Stomach (tissue), 9 donors: ENCODE data around the gene PARD3. TPM values are rescaled to one million over a fixed set of nuclear protein-coding genes. Genes with fewer than 3 reads are reported as not detected.

Experiments
- DNase-seq, 2 donors: peaks; one replicate each; pipeline versions ENCODE4 v3.0.0 to v3.0.0-alpha.2; 2013 to 2019
- H3K27ac ChIP-seq, 5 donors: fragments of 200-600 bp in 4 of 5; sonication (generic) in 4 of 5; one replicate each; pipeline ENCODE4 v1.5.1; 2013 to 2019; ENCODE audit warnings: mild to moderate bottlenecking in 1 of 5, moderate library complexity in 1 of 5
- H3K27me3 ChIP-seq, 3 donors: fragments of 200-600 bp; sonication (generic); one replicate each; pipeline ENCODE4 v1.5.1; 2017 to 2019; ENCODE audit warnings: mixed run types in 1 of 3
- H3K36me3 ChIP-seq, 4 donors: fragments of 200-600 bp; sonication (generic); 1 replicate in 3 of 4; 2 replicates in 1 of 4; pipeline ENCODE4 v1.5.1; 2016 to 2019
- H3K4me1 ChIP-seq, 4 donors: fragments of 200-600 bp; sonication (generic); one replicate each; pipeline ENCODE4 v1.5.1; 2016 to 2019
- H3K4me3 ChIP-seq, 4 donors: fragments of 200-600 bp; sonication (generic) in 3 of 4; one replicate each; pipeline ENCODE4 v1.5.1; 2016 to 2019; ENCODE audit warnings: mild to moderate bottlenecking in 1 of 4
- H3K9me3 ChIP-seq, 4 donors: fragments of 200-600 bp; sonication (generic); one replicate each; pipeline ENCODE4 v1.5.1; 2016 to 2019
- CTCF ChIP-seq, 7 experiments: fragments of 450-650 bp in 4 of 7; fragments of 200-600 bp in 3 of 7; sonication (generic) in 3 of 7; IDR thresholded peaks; one replicate each; pipeline ENCODE4 v1.5.1; 2016 to 2019; ENCODE audit warnings: antibody characterized with exemption in 7 of 7, control low read depth in 2 of 7, mild to moderate bottlenecking in 1 of 7
- EP300 ChIP-seq: sonication (generic); formaldehyde crosslinking; IDR thresholded peaks from one replicate; pipeline ENCODE4 v1.6.1; 2017; ENCODE audit warnings: antibody characterized with exemption
- POLR2A ChIP-seq, 4 donors: fragments of 450-650 bp; IDR thresholded peaks; one replicate each; pipeline ENCODE4 v1.6.1; 2016; ENCODE audit warnings: antibody characterized with exemption in 4 of 4, control low read depth in 2 of 4, mild to moderate bottlenecking in 1 of 4, moderate library complexity in 1 of 4
- POLR2AphosphoS5 ChIP-seq, 3 donors: sonication (generic); formaldehyde crosslinking; IDR thresholded peaks; one replicate each; pipeline ENCODE4 v1.6.1; 2016; ENCODE audit warnings: antibody characterized with exemption in 3 of 3
- WGBS, 5 donors: extraction: QIAGEN DNeasy Blood & Tissue Kit in 3 of 5; methylation state at CpG; one replicate each; pipeline versions ENCODE4 v1.1.5 to v1.1.7; 2013 to 2018; 5-methylcytosine and 5-hydroxymethylcytosine counted together
- intact Hi-C: fragments of 100-400 bp; cut with DNase I; formaldehyde crosslinking; loops from one replicate; pipeline ENCODE4 v1.15.1; 2023; ENCODE audit warnings: low total_unique reads
- polyA plus RNA-seq, 3 donors: library from polyadenylated mRNA; stranded (reverse); fragments of 200-250 nt; gene quantifications; one replicate each; pipeline ENCODE4 v1.2.3, GENCODE V29; 2013
- total RNA-seq, 5 donors: library from RNA; depleted of rRNA; stranded (reverse); fragments of >200 nt; gene quantifications; one replicate each; pipeline versions ENCODE4 v1.1.0 to v1.2.3, GENCODE V29; 2014 to 2016
- donor health status: healthy with polysubstance abuse.
- donor health status: Bipolar disorder and iron deficiency.
- donor health status: healthy.

Gene PARD3
- total and polyA plus RNA-seq, 8 donors = 13.7 to 118 (median 31.8) TPM

- no peak overlapping the region for H3K27ac ChIP-seq
- WGBS, 5 donors = 87 to 97% (median 93%) methylated on average over 4 of the region's 4 CpGs
- no peak for TF ChIP-seq CTCF (IDR thresholded peaks at IDR 0.05)
- intact Hi-C loops = no loop called here
- H3K4me1 ChIP-seq = peaks cover 0 to 12% (median 0%) of the 10 kb centered on the region in 4 donors
- no peak for DNase-seq
- no peaks in the 10 kb centered on the region for H3K9me3 ChIP-seq
- no peaks in the 10 kb centered on the region for H3K36me3 ChIP-seq
- no peaks in the 10 kb centered on the region for H3K27me3 ChIP-seq
- no peak overlapping the region for H3K4me3 ChIP-seq
Measured at GRCh38 chr10:34310234-34310633, 504.9 kb downstream of the PARD3 start.

GRCh38 chr10:34305189-34305588, 509.9 kb downstream of the PARD3 start:
- H3K27ac ChIP-seq = no peak overlapping the region
- no peaks in the 10 kb centered on the region for H3K4me1 ChIP-seq
- no peaks in the 10 kb centered on the region for H3K36me3 ChIP-seq
- intact Hi-C loops = no loop called here
- peak in 1 of 2 donors; percentile 90 for DNase-seq
- H3K9me3 ChIP-seq = no peaks in the 10 kb centered on the region
- 69 to 83% (median 75%) methylated on average over 6 of the region's 6 CpGs for WGBS, 5 donors
- H3K27me3 ChIP-seq = no peaks in the 10 kb centered on the region
- TF ChIP-seq POLR2A (IDR thresholded peaks at IDR 0.05) (no peak), CTCF (IDR thresholded peaks at IDR 0.05) (no peak), EP300 (no peak), POLR2AphosphoS5 (IDR thresholded peaks at IDR 0.05) (no peak)
- H3K4me3 ChIP-seq = no peak overlapping the region

GRCh38 chr10:34303022-34303421, 512.1 kb downstream of the PARD3 start:
- Histone ChIP-seq H3K27ac (no peak overlapping the region), H3K36me3 (no peaks in the 10 kb centered on the region), H3K27me3 (no peaks in the 10 kb centered on the region), H3K4me1 (no peaks in the 10 kb centered on the region), H3K4me3 (no peak overlapping the region), H3K9me3 (no peaks in the 10 kb centered on the region)
- intact Hi-C loops = no loop called here
- WGBS, 5 donors = 92 to 100% (median 96%) methylated on average over 2 of the region's 2 CpGs
- DNase-seq = no peak
- TF ChIP-seq POLR2A (IDR thresholded peaks at IDR 0.05) = no peak
- TF ChIP-seq CTCF (IDR thresholded peaks at IDR 0.05) = no peak
- no peak for TF ChIP-seq POLR2AphosphoS5 (IDR thresholded peaks at IDR 0.05)
- TF ChIP-seq EP300 = no peak

GRCh38 chr10:34299105-34299611, 515.9 kb downstream of the PARD3 start:
- 66 to 81% (median 68%) methylated on average over 3 of the region's 3 CpGs for WGBS, 5 donors
- Histone ChIP-seq H3K36me3 (no peaks in the 10 kb centered on the region), H3K4me3 (no peak overlapping the region), H3K9me3 (no peaks in the 10 kb centered on the region), H3K27ac (no peak overlapping the region), H3K27me3 (no peaks in the 10 kb centered on the region), H3K4me1 (no peaks in the 10 kb centered on the region)
- TF ChIP-seq POLR2A (IDR thresholded peaks at IDR 0.05) = no peak
- no peak for TF ChIP-seq POLR2AphosphoS5 (IDR thresholded peaks at IDR 0.05)
- no peak for TF ChIP-seq EP300
- TF ChIP-seq CTCF (IDR thresholded peaks at IDR 0.05) = no peak
- intact Hi-C loops = no loop called here
- DNase-seq = no peak
